ENCODE data around the gene CDH23.

- no peak for TF ChIP-seq EZH2 (IDR thresholded peaks at IDR 0.05; ENCODE audit: insufficient read depth, poor library complexity, severe bottlenecking)
- no peak for TF ChIP-seq EZH2phosphoT487 (IDR thresholded peaks at IDR 0.05; ENCODE audit: insufficient read depth, low read depth)
Measured at GRCh38 chr10:71767420-71768035, 370.8 kb downstream of the CDH23 start.

All from GM23248 (cell line).